HepG2 (cell line): ENCODE measurements around the gene ANKRD62. TPM values are rescaled to one million over a fixed set of nuclear protein-coding genes. Genes with fewer than 3 reads are reported as not detected.

Experiments used
- ATAC-seq: fragments of 200-7000 bp; cut with Tn5 transposase; 3 replicates; pipeline ENCODE4 v1.9.1; 2020; ENCODE audit warnings: mild to moderate bottlenecking, moderate library complexity
- BruUV-seq: library from RNA; stranded (reverse); fragments of 400-500 nt; replicated peaks from 2 replicates; lab custom pipeline; 2021; lab: Mats Ljungman, UMichigan
- CTCF ChIA-PET: fragments of 300-600 bp; formaldehyde crosslinking; extraction: SDS; loops from one replicate; lab custom pipeline; 2021; ENCODE audit warnings: low total read pairs, inconsistent platforms, low intra/inter-chr PET ratio; lab: Yijun Ruan, JAX
- POLR2A ChIA-PET: fragments of 350-600 bp; sonication (Branson Sonifier 250); formaldehyde crosslinking; loops from one replicate; lab custom pipeline; 2020; ENCODE audit warnings: antibody characterized with exemption, inconsistent platforms; lab: Yijun Ruan, JAX
- DNase-seq: peaks from one replicate; pipeline ENCODE4 v3.0.0-alpha.2; 2015; ENCODE audit warnings: low spot score
- FAIRE-seq: peaks from 3 replicates; lab custom pipeline; 2011; peaks lifted over from hg19 to GRCh38; lab: Jason Lieb, UNC
- H2AFZ ChIP-seq: one replicate; pipeline ENCODE4 v1.6.1; 2011; ENCODE audit warnings: low read length, inconsistent platforms
- H3K27ac ChIP-seq: fragments of 300-600 bp; 3 replicates; pipeline ENCODE4 v1.8.0; 2011; ENCODE audit warnings: mixed run types, mild to moderate bottlenecking, mixed read lengths, low read length, inconsistent platforms; ENCODE audit not compliant: insufficient read depth; ENCODE audit errors: extremely low read length
- H3K27me3 ChIP-seq, 2 experiments: fragments of 200-600 bp in 1 of 2; 2 replicates in 1 of 2; 3 replicates in 1 of 2; pipeline versions ENCODE4 v1.6.0 to v1.8.0; 2011; ENCODE audit warnings: low read length in 2 of 2, mild to moderate bottlenecking in 2 of 2, moderate library complexity in 2 of 2, inconsistent platforms in 1 of 2; ENCODE audit not compliant: insufficient read depth in 2 of 2, control insufficient read depth in 1 of 2
- H3K36me3 ChIP-seq, 2 experiments: fragments of 200-600 bp in 1 of 2; replicated peaks in 1 of 2; 2 replicates in 1 of 2; 3 replicates in 1 of 2; pipeline versions ENCODE4 v1.5.1 to v1.8.0; 2011; ENCODE audit warnings: low read length in 2 of 2, inconsistent platforms in 1 of 2; ENCODE audit not compliant: insufficient read depth in 2 of 2, control insufficient read depth in 1 of 2
- H3K4me1 ChIP-seq: 2 replicates; pipeline ENCODE4 v1.5.1; 2012; ENCODE audit warnings: low read length, inconsistent platforms; ENCODE audit not compliant: insufficient read depth
- H3K4me2 ChIP-seq: 2 replicates; pipeline ENCODE4 v1.6.0; 2011; ENCODE audit warnings: low read depth, low read length, inconsistent platforms
- H3K4me3 ChIP-seq, 3 experiments: fragments of 200-600 bp in 1 of 3; sonication (generic), shearing (Covaris generic) in 1 of 3; replicated peaks in 1 of 3; 2 replicates each; pipeline ENCODE4 v1.5.1; 2011 to 2016; ENCODE audit warnings: low read length in 3 of 3, inconsistent platforms in 2 of 3, low read depth in 2 of 3, mild to moderate bottlenecking in 2 of 3, control low read depth in 1 of 3, mixed read lengths in 1 of 3; ENCODE audit not compliant: insufficient read depth in 1 of 3
- H3K79me2 ChIP-seq: one replicate; pipeline ENCODE4 v1.6.1; 2011; ENCODE audit warnings: low read length, inconsistent platforms; ENCODE audit not compliant: insufficient read depth
- H3K9ac ChIP-seq: 2 replicates; pipeline ENCODE4 v1.6.0; 2011; ENCODE audit warnings: mild to moderate bottlenecking, low read depth, low read length, inconsistent platforms; ENCODE audit not compliant: insufficient read depth
- H3K9me3 ChIP-seq: 2 replicates; pipeline ENCODE4 v1.5.1; 2012; ENCODE audit warnings: mild to moderate bottlenecking, low read length
- H4K20me1 ChIP-seq: 2 replicates; pipeline ENCODE4 v1.6.0; 2011; ENCODE audit warnings: inconsistent platforms, mild to moderate bottlenecking, low read length, moderate library complexity; ENCODE audit not compliant: insufficient read depth
- ATF3 ChIP-seq: sonication (generic); formaldehyde crosslinking; IDR thresholded peaks from 2 replicates; pipeline ENCODE4 v1.4.0; 2020; ENCODE audit warnings: missing genetic modification reagents
- DMTF1 ChIP-seq: sonication (generic); formaldehyde crosslinking; IDR thresholded peaks from 2 replicates; pipeline ENCODE4 v1.4.0; 2020; ENCODE audit warnings: mild to moderate bottlenecking, missing genetic modification reagents
- ELF1 ChIP-seq: sonication (generic); formaldehyde crosslinking; IDR thresholded peaks from 2 replicates; pipeline ENCODE4 v1.4.0; 2020; ENCODE audit warnings: missing genetic modification reagents
- GFI1 ChIP-seq: sonication (generic); formaldehyde crosslinking; IDR thresholded peaks from 2 replicates; pipeline ENCODE4 v1.5.0; 2020; ENCODE audit warnings: missing genetic modification reagents, mild to moderate bottlenecking, borderline replicate concordance
- KMT2B ChIP-seq: IDR thresholded peaks from 2 replicates; pipeline ENCODE4 v1.6.1; 2016; ENCODE audit warnings: missing genetic modification reagents, missing compliant biosample characterization
- MEIS2 ChIP-seq: sonication (generic); formaldehyde crosslinking; IDR thresholded peaks from 2 replicates; pipeline ENCODE4 v1.9.0; 2021; ENCODE audit warnings: mild to moderate bottlenecking, missing genetic modification reagents
- NFRKB ChIP-seq: fragments of 450-650 bp; IDR thresholded peaks from 2 replicates; pipeline ENCODE4 v1.6.1; 2017
- NKX3-1 ChIP-seq: sonication (generic); formaldehyde crosslinking; IDR thresholded peaks from 2 replicates; pipeline ENCODE4 v1.5.0; 2020; ENCODE audit warnings: missing genetic modification reagents
- SUZ12 ChIP-seq: fragments of 150-350 bp; IDR thresholded peaks from 2 replicates; pipeline ENCODE4 v1.6.1; 2014; ENCODE audit warnings: low read depth, low read length
- WIZ ChIP-seq: sonication (generic); formaldehyde crosslinking; IDR thresholded peaks from 2 replicates; pipeline ENCODE4 v1.5.1; 2020; ENCODE audit warnings: mild to moderate bottlenecking, missing genetic modification reagents
- ZNF841 ChIP-seq: sonication (generic); formaldehyde crosslinking; IDR thresholded peaks from 2 replicates; pipeline ENCODE4 v1.8.1; 2023; ENCODE audit warnings: missing genetic modification reagents, borderline replicate concordance
- ZSCAN30 ChIP-seq: sonication (generic); formaldehyde crosslinking; IDR thresholded peaks from 2 replicates; pipeline ENCODE4 v1.5.0; 2020; ENCODE audit warnings: mild to moderate bottlenecking, missing genetic modification reagents
- WGBS: methylation state at CpG from one replicate; pipeline ENCODE4 v1.1.6; 2017; ENCODE audit warnings: low lambda C conversion rate; 5-methylcytosine and 5-hydroxymethylcytosine counted together
- in situ Hi-C: cut with HindIII; loops from 2 replicates; pipeline ENCODE4 v1.10.0; 2017; ENCODE audit warnings: low pct_unique_long_range_greater_than_20kb; ENCODE audit not compliant: extremely low pct_ligation_motif_present
- intact Hi-C: fragments of 100-400 bp; cut with micrococcal nuclease; formaldehyde crosslinking; loops from one replicate; pipeline ENCODE4 v1.10.0; 2022; ENCODE audit not compliant: unreplicated experiment
- polyA plus RNA-seq, 8 experiments: library from polyadenylated mRNA; depleted of rRNA in 3 of 8; stranded (reverse) in 7 of 8; unstranded in 1 of 8; fragments of >200 nt; fragmentation: Illumina TruSeq in 4 of 8; extraction: Trizol in 4 of 8; gene quantifications; 2 replicates each; pipeline versions ENCODE4 v1.2.1 to v1.2.3, GENCODE V29; 2011 to 2016; ENCODE audit warnings: low read depth in 4 of 8, missing spikeins in 1 of 8, mixed read lengths in 1 of 8; ENCODE audit not compliant: insufficient read depth in 1 of 8
- total RNA-seq, 5 experiments: library from RNA; depleted of rRNA; stranded (reverse); fragments of >200 nt; fragmentation: Illumina TruSeq; extraction: Trizol; gene quantifications; 2 replicates each; pipeline ENCODE4 v1.2.3, GENCODE V29; 2016; ENCODE audit warnings: low read depth in 1 of 5

Gene ANKRD62
- total and polyA plus RNA-seq, 2 of the 13 experiments (the other 11 are each of a cell fraction or from before 2014, with no cell fraction given) = not detected

- TF ChIP-seq DMTF1 (CRISPR knock-in tag) = no peak
- TF ChIP-seq SUZ12 = no peak
- TF ChIP-seq ZSCAN30 (CRISPR knock-in tag) = no peak
- TF ChIP-seq NFRKB = no peak
Observed at GRCh38 chr18:12048827-12049175, 44.8 kb upstream of the ANKRD62 start (continued).

GRCh38 chr18:12049978-12050811 is 43.4 kb upstream of the ANKRD62 start:
- WGBS = 65% methylated on average over 8 of the region's 9 CpGs

More at GRCh38 chr18:12049978-12050811, 43.4 kb upstream of the ANKRD62 start:
- DNase-seq (no peak), ATAC-seq (no peak), FAIRE-seq (no peak)
- no peaks in the 10 kb centered on the region for H3K4me1 ChIP-seq
- TF ChIP-seq GFI1 (CRISPR knock-in tag) (no peak), MEIS2 (CRISPR knock-in tag) (no peak), ZNF841 (CRISPR knock-in tag) (no peak), NKX3-1 (no peak), WIZ (CRISPR knock-in tag) (no peak), ATF3 (no peak), ELF1 (CRISPR knock-in tag) (no peak), KMT2B (no peak)
- intact Hi-C loops = no loop called here
- H3K4me2 ChIP-seq = no peak overlapping the region
- in situ Hi-C loops = loop anchor here (10.0 kb wide), 1 partner anchor 395 kb away; no protein-coding TSS in a partner anchor
- H3K36me3 ChIP-seq = no peaks in the 10 kb centered on the region
- H4K20me1 ChIP-seq = no peaks in the 10 kb centered on the region
- CTCF ChIA-PET = no interaction called here
- peaks cover 2 to 11% of the 10 kb centered on the region in 2 experiments; a peak in 3 of 5 replicates for H3K27me3 ChIP-seq
- POLR2A ChIA-PET = no interaction called here
- no peak overlapping the region for H2AFZ ChIP-seq
- no peaks in the 10 kb centered on the region for H3K79me2 ChIP-seq
- H3K9ac ChIP-seq = no peak overlapping the region
- no peaks in the 10 kb centered on the region for H3K9me3 ChIP-seq
- H3K4me3 ChIP-seq = no peak overlapping the region
- no peak overlapping the region for H3K27ac ChIP-seq
- no TSS peak for BruUV-seq
